ENCODE results near the gene KRTAP5-10. TPM values are rescaled to one million over a fixed set of nuclear protein-coding genes. Genes with fewer than 3 reads are reported as not detected.
A peak's percentile ranks its signal among the peaks of the same experiment; 100 is the strongest.
"Not testable (repeated sequence)": the region's sequence is repeated elsewhere in the genome, so short reads cannot be mapped to it uniquely, and the experiment has no call there.

The KRTAP5-10 gene
- total and polyA plus RNA-seq, 2 donors from 2014 or later = not detected

DNA sequence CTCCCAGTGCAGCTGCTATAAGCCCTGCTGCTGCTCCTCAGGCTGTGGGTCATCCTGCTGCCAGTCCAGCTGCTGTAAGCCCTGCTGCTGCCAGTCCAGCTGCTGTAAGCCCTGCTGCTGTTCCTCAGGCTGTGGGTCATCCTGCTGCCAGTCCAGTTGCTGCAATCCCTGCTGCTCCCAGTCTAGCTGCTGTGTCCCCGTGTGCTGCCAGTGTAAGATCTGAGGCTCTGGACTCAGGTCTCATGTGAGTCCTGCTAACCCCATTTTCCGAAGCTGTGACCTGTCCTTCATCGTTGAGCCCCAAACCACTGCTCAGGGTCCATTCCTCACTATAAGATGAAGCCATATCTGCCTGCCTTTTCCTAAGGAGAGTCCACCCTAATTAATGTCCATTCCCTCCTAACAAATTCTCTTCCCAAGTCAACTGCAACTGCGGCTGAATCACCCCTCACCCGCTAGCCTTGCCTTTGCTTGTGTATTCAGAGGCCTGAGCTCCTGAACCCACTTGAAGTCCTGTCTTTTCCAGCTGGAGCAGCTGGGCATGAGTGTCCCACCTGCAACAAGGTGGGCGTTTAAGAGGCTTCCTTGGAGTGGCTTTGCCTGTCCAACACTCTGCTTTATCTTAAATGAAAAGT lies 37.7 kb upstream of the KRTAP5-10 start:
- DNase-seq (no peak), FAIRE-seq (no peak)
- intact Hi-C loops (cut with DNase I) = no loop called here
- H3K9me3 ChIP-seq (ENCODE audit: control insufficient read depth in 2 of 3, insufficient read depth in 1 of 3, low read length in 3 of 3) = no peaks in the 10 kb centered on the region
- no peaks in the 10 kb centered on the region for H3K36me3 ChIP-seq (ENCODE audit: control insufficient read depth in 2 of 3, insufficient read depth in 3 of 3, low read length in 3 of 3)
- no peak overlapping the region for H3K4me3 ChIP-seq (ENCODE audit: low read length in 3 of 3)
- H3K9ac ChIP-seq (ENCODE audit: low read length in 3 of 3) = no peak overlapping the region
- TF ChIP-seq, protein P1, sequence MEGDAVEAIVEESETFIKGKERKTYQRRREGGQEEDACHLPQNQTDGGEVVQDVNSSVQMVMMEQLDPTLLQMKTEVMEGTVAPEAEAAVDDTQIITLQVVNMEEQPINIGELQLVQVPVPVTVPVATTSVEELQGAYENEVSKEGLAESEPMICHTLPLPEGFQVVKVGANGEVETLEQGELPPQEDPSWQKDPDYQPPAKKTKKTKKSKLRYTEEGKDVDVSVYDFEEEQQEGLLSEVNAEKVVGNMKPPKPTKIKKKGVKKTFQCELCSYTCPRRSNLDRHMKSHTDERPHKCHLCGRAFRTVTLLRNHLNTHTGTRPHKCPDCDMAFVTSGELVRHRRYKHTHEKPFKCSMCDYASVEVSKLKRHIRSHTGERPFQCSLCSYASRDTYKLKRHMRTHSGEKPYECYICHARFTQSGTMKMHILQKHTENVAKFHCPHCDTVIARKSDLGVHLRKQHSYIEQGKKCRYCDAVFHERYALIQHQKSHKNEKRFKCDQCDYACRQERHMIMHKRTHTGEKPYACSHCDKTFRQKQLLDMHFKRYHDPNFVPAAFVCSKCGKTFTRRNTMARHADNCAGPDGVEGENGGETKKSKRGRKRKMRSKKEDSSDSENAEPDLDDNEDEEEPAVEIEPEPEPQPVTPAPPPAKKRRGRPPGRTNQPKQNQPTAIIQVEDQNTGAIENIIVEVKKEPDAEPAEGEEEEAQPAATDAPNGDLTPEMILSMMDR (IDR thresholded peaks at IDR 0.05; ENCODE audit: borderline replicate concordance, extremely low read depth, insufficient read depth) = no peak
- H3K4me1 ChIP-seq (ENCODE audit: control insufficient read depth in 2 of 3, insufficient read depth in 2 of 3, low read depth in 1 of 3, low read length in 3 of 3) = no peaks in the 10 kb centered on the region
- no peak overlapping the region for H3K27ac ChIP-seq (ENCODE audit: low read depth in 2 of 2, low read length in 2 of 2)
- H3K27me3 ChIP-seq (ENCODE audit: control insufficient read depth, insufficient read depth, low read length) = no peaks in the 10 kb centered on the region

DNA sequence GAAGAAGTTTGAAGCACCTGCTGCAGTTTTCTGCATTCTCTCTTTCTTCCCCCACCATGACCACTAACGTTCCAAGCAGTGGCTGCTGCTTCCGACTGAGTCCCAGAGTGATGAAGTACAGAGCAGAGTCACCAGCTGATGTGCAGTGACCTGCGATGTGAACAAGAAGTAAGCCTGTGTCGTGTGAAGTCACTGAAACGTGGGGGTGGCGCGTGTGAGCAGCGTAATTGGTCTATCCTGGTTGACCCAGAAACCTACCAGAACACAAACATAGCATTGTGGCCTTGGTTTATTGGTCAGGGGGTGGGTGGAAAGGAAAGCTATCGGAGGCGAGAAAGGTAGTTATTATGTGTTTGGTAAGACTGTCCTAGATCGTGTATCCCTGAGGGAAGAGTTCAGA lies 34.8 kb upstream of the KRTAP5-10 start:
- H3K9ac ChIP-seq (ENCODE audit: low read length in 3 of 3) = no peak overlapping the region
- H3K36me3 ChIP-seq (ENCODE audit: control insufficient read depth in 2 of 3, insufficient read depth in 3 of 3, low read length in 3 of 3) = no peaks in the 10 kb centered on the region
- no peak overlapping the region for H3K4me3 ChIP-seq (ENCODE audit: low read length in 3 of 3)
- no peaks in the 10 kb centered on the region for H3K9me3 ChIP-seq (ENCODE audit: control insufficient read depth in 2 of 3, insufficient read depth in 1 of 3, low read length in 3 of 3)
- intact Hi-C loops (cut with DNase I) = no loop called here
- FAIRE-seq = no peak
- TF ChIP-seq, protein P1 (IDR thresholded peaks at IDR 0.05; ENCODE audit: borderline replicate concordance, extremely low read depth, insufficient read depth) = no peak
- peaks cover 0 to 5% (median 0%) of the 10 kb centered on the region in 3 donors for H3K4me1 ChIP-seq (ENCODE audit: control insufficient read depth in 2 of 3, insufficient read depth in 2 of 3, low read depth in 1 of 3, low read length in 3 of 3)
- H3K27me3 ChIP-seq (ENCODE audit: control insufficient read depth, insufficient read depth, low read length) = no peaks in the 10 kb centered on the region
- peak in 3 of 5 donors; percentile 61 to 72 (median 65) for DNase-seq
- no peak overlapping the region for H3K27ac ChIP-seq (ENCODE audit: low read depth in 2 of 2, low read length in 2 of 2)

DNA sequence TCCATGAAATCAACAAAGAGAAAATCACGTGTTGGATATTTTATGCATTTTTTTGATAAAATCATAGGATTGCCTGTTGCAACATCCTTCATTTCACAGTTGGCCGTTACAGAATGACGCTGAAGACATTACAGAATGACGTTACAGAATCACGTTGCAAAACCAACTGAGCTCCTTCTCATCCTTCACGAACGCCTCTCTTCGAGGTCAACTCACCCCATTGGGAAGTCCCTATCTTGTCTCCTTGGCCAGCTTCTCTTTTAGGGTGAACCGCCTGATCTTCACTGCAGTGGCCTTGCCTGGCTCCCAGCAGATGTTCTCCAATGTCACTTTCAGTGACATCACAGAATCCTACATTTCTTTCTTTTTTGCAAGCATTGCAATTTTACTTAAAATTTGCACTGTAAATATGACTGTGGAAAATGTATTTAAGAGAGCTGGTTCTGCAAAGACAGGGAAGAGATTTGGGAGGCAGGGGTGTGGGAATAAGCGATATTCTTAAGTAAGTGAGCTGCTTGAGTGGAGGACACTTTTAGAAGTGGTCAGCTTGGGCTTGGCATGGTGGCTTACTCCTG lies 33.2 kb upstream of the KRTAP5-10 start:
- FAIRE-seq = no peak
- H3K27ac ChIP-seq (ENCODE audit: low read depth in 2 of 2, low read length in 2 of 2) = no peak overlapping the region
- no peak for DNase-seq
- H3K27me3 ChIP-seq (ENCODE audit: control insufficient read depth, insufficient read depth, low read length) = no peaks in the 10 kb centered on the region
- no peak overlapping the region for H3K4me3 ChIP-seq (ENCODE audit: low read length in 3 of 3)
- TF ChIP-seq, protein P1 (IDR thresholded peaks at IDR 0.05; ENCODE audit: borderline replicate concordance, extremely low read depth, insufficient read depth) = no peak
- no peaks in the 10 kb centered on the region for H3K9me3 ChIP-seq (ENCODE audit: control insufficient read depth in 2 of 3, insufficient read depth in 1 of 3, low read length in 3 of 3)
- no peaks in the 10 kb centered on the region for H3K36me3 ChIP-seq (ENCODE audit: control insufficient read depth in 2 of 3, insufficient read depth in 3 of 3, low read length in 3 of 3)
- H3K9ac ChIP-seq (ENCODE audit: low read length in 3 of 3) = no peak overlapping the region
- peaks cover 0 to 5% (median 0%) of the 10 kb centered on the region in 3 donors for H3K4me1 ChIP-seq (ENCODE audit: control insufficient read depth in 2 of 3, insufficient read depth in 2 of 3, low read depth in 1 of 3, low read length in 3 of 3)
- intact Hi-C loops (cut with DNase I) = no loop called here

DNA sequence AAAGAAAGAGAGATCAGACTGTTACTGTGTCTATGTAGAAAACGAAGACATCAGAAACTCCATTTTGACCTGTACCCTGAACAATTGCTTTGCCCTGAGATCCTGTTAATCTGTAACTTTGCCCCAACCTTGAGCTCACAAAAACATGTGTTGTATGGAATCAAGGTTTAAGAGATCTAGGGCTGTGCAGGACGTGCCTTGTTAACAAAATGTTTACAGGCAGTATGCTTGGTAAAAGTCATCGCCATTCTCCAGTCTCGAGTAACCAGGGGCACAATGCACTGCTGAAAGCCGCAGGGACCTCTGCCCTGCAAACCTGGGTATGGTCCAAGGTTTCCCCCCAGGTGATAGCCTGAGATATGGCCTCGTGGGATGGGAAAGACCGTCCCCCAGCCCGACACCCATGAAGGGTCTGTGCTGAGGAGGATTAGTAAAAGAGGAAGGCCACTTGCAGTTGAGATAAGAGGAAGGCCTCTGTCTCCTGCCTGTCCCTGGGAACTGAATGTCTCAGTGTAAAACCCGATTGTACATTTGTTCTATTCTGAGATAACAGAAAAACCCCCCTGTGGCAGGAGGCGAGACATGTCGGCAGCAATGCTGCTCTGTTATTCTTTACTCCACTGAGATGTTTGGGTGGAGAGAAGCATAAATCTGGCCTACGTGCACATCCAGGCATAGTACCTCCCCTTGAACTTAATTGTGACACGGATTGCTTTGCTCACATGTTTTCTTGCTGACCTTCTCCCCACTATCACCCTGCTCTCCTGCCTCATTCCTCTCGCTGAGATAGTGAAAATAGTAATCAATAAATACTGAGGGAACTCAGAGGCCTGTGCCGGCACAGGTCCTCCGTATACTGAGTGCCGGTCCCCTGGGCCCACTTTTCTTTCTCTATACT lies 30.4 kb upstream of the KRTAP5-10 start:
- H3K27ac ChIP-seq (ENCODE audit: low read depth in 2 of 2, low read length in 2 of 2); intact Hi-C loops (cut with DNase I); H3K27me3 ChIP-seq (ENCODE audit: control insufficient read depth, insufficient read depth, low read length); H3K36me3 ChIP-seq (ENCODE audit: control insufficient read depth in 2 of 3, insufficient read depth in 3 of 3, low read length in 3 of 3); H3K4me3 ChIP-seq (ENCODE audit: low read length in 3 of 3); H3K4me1 ChIP-seq (ENCODE audit: control insufficient read depth in 2 of 3, insufficient read depth in 2 of 3, low read depth in 1 of 3, low read length in 3 of 3); H3K9me3 ChIP-seq (ENCODE audit: control insufficient read depth in 2 of 3, insufficient read depth in 1 of 3, low read length in 3 of 3); FAIRE-seq; H3K9ac ChIP-seq (ENCODE audit: low read length in 3 of 3): not testable (repeated sequence)
- peak in 1 of 5 donors; percentile 13 for DNase-seq
